H9 (cell line): ENCODE measurements around the gene PPP3CA. TPM values are rescaled to one million over a fixed set of nuclear protein-coding genes. Genes with fewer than 3 reads are reported as not detected.

Experiments
- DNase-seq: peaks from one replicate; pipeline ENCODE4 v3.0.0-alpha.2; 2017
- H2AFZ ChIP-seq: one replicate; pipeline ENCODE4 v1.6.1; 2013; ENCODE audit warnings: mild to moderate bottlenecking, low read length, control low read depth, moderate library complexity
- H2AK5ac ChIP-seq: 2 replicates; pipeline ENCODE4 v1.6.1; 2013; ENCODE audit warnings: low read length, control low read depth, mixed read lengths; ENCODE audit not compliant: insufficient read length
- H2BK120ac ChIP-seq: one replicate; pipeline ENCODE4 v1.6.1; 2013; ENCODE audit warnings: low read depth, mild to moderate bottlenecking, low read length, control low read depth, inconsistent platforms; ENCODE audit not compliant: poor library complexity, severe bottlenecking
- H2BK12ac ChIP-seq: 2 replicates; pipeline ENCODE4 v1.6.1; 2013; ENCODE audit warnings: low read length, control low read depth, mixed read lengths, low read depth; ENCODE audit not compliant: insufficient read length
- H2BK15ac ChIP-seq: 2 replicates; pipeline ENCODE4 v1.6.1; 2013; ENCODE audit warnings: low read depth, low read length, control low read depth
- H2BK20ac ChIP-seq: one replicate; pipeline ENCODE4 v1.6.1; 2013; ENCODE audit warnings: low read depth, mild to moderate bottlenecking, low read length, control low read depth, inconsistent platforms; ENCODE audit not compliant: poor library complexity, severe bottlenecking
- H2BK5ac ChIP-seq: 2 replicates; pipeline ENCODE4 v1.6.1; 2013; ENCODE audit warnings: low read length, control low read depth, mixed read lengths; ENCODE audit not compliant: insufficient read length
- H3K14ac ChIP-seq: 2 replicates; pipeline ENCODE4 v1.6.1; 2013; ENCODE audit warnings: low read length, control low read depth; ENCODE audit not compliant: insufficient read depth
- H3K18ac ChIP-seq: 2 replicates; pipeline ENCODE4 v1.6.1; 2013; ENCODE audit warnings: low read depth, mild to moderate bottlenecking, mixed read lengths, low read length, control low read depth; ENCODE audit not compliant: insufficient read length
- H3K23ac ChIP-seq: 2 replicates; pipeline ENCODE4 v1.6.1; 2013; ENCODE audit warnings: low read length, control low read depth, mixed read lengths, low read depth; ENCODE audit not compliant: insufficient read length
- H3K23me2 ChIP-seq: 2 replicates; pipeline ENCODE4 v1.6.1; 2013; ENCODE audit warnings: low read depth, mild to moderate bottlenecking, mixed read lengths, low read length, control low read depth; ENCODE audit not compliant: insufficient read length, poor library complexity, severe bottlenecking
- H3K27ac ChIP-seq: 2 replicates; pipeline ENCODE4 v1.5.1; 2013; ENCODE audit warnings: low read length, control low read depth, mixed read lengths, low read depth; ENCODE audit not compliant: insufficient read length
- H3K27me3 ChIP-seq: 2 replicates; pipeline ENCODE4 v1.6.1; 2013; ENCODE audit warnings: low read length, control low read depth, inconsistent platforms; ENCODE audit not compliant: insufficient read depth
- H3K4ac ChIP-seq: 2 replicates; pipeline ENCODE4 v1.6.1; 2013; ENCODE audit warnings: low read depth, mild to moderate bottlenecking, control low read depth, inconsistent platforms, low read length, moderate library complexity
- H3K4me1 ChIP-seq: 2 replicates; pipeline ENCODE4 v1.6.1; 2013; ENCODE audit warnings: low read length, control low read depth, inconsistent platforms; ENCODE audit not compliant: insufficient read depth
- H3K4me2 ChIP-seq: 2 replicates; pipeline ENCODE4 v1.6.1; 2013; ENCODE audit warnings: low read length, control low read depth, mixed read lengths; ENCODE audit not compliant: insufficient read length, insufficient read depth
- H3K56ac ChIP-seq: 2 replicates; pipeline ENCODE4 v1.6.1; 2013; ENCODE audit warnings: low read depth, mild to moderate bottlenecking, mixed read lengths, low read length, control low read depth; ENCODE audit not compliant: insufficient read length
- H3K79me1 ChIP-seq: 2 replicates; pipeline ENCODE4 v1.6.1; 2013; ENCODE audit warnings: low read depth, mild to moderate bottlenecking, moderate library complexity, low read length, control low read depth, inconsistent platforms; ENCODE audit not compliant: insufficient read depth, poor library complexity, severe bottlenecking
- H3K79me2 ChIP-seq: 2 replicates; pipeline ENCODE4 v1.6.1; 2013; ENCODE audit warnings: low read length, control low read depth, inconsistent platforms; ENCODE audit not compliant: insufficient read depth
- H3K9ac ChIP-seq: 2 replicates; pipeline ENCODE4 v1.6.1; 2013; ENCODE audit warnings: low read length, control low read depth, mixed read lengths; ENCODE audit not compliant: insufficient read length; ENCODE audit errors: extremely low read depth
- H3K9me3 ChIP-seq: one replicate; pipeline ENCODE4 v1.6.1; 2013; ENCODE audit warnings: low read depth, low read length, inconsistent platforms; ENCODE audit not compliant: control insufficient read depth
- H3T11ph ChIP-seq: one replicate; pipeline ENCODE4 v1.6.1; 2013; ENCODE audit warnings: mild to moderate bottlenecking, low read length, control low read depth, inconsistent platforms
- H4K20me1 ChIP-seq: one replicate; pipeline ENCODE4 v1.6.1; 2013; ENCODE audit not compliant: control insufficient read depth, insufficient read length, insufficient read depth
- H4K5ac ChIP-seq: 2 replicates; pipeline ENCODE4 v1.6.1; 2013; ENCODE audit warnings: low read depth, mild to moderate bottlenecking, mixed read lengths, low read length, control low read depth; ENCODE audit not compliant: insufficient read length
- H4K8ac ChIP-seq: replicated peaks from 2 replicates; pipeline ENCODE4 v1.6.1; 2013; ENCODE audit warnings: low read length, control low read depth, mixed read lengths, low read depth; ENCODE audit not compliant: insufficient read length
- H4K91ac ChIP-seq: 2 replicates; pipeline ENCODE4 v1.6.1; 2013; ENCODE audit warnings: low read depth, mild to moderate bottlenecking, moderate library complexity, mixed read lengths, low read length, control low read depth; ENCODE audit not compliant: insufficient read length
- H3K27ac Mint-ChIP-seq, 3 experiments: 2 replicates in 2 of 3; 3 replicates in 1 of 3; pipeline ENCODE4 v1.8.0; 2020 to 2021; ENCODE audit warnings: mixed read lengths in 3 of 3, mild to moderate bottlenecking in 1 of 3, moderate library complexity in 1 of 3
- H3K27me3 Mint-ChIP-seq: 2 replicates; pipeline ENCODE4 v1.8.0; 2021; ENCODE audit warnings: low read depth, mild to moderate bottlenecking, moderate library complexity, mixed read lengths
- H3K36me3 Mint-ChIP-seq, 3 experiments: 2 replicates in 2 of 3; 3 replicates in 1 of 3; pipeline ENCODE4 v1.8.0; 2020 to 2021; ENCODE audit warnings: low read depth in 3 of 3, mixed read lengths in 3 of 3; ENCODE audit not compliant: insufficient read depth in 1 of 3
- H3K4me1 Mint-ChIP-seq, 2 experiments: 2 replicates each; pipeline ENCODE4 v1.8.0; 2020; ENCODE audit warnings: mixed read lengths in 2 of 2
- H3K4me3 Mint-ChIP-seq, 2 experiments: 2 replicates in 1 of 2; 3 replicates in 1 of 2; pipeline ENCODE4 v1.8.0; 2020 to 2021; ENCODE audit warnings: mild to moderate bottlenecking in 2 of 2, mixed read lengths in 2 of 2, moderate library complexity in 1 of 2
- H3K9me3 Mint-ChIP-seq, 2 experiments: 2 replicates in 1 of 2; 3 replicates in 1 of 2; pipeline ENCODE4 v1.8.0; 2020; ENCODE audit warnings: mild to moderate bottlenecking in 2 of 2, mixed read lengths in 2 of 2, moderate library complexity in 1 of 2
- WGBS: extraction: QIAGEN DNeasy Blood & Tissue Kit; methylation state at CpG from one replicate; pipeline ENCODE4 v1.1.7; 2013; ENCODE audit warnings: missing lambda C conversion rate, low lambda C conversion rate, mixed read lengths; ENCODE audit not compliant: insufficient read length; ENCODE audit errors: extremely low coverage; 5-methylcytosine and 5-hydroxymethylcytosine counted together
- total RNA-seq: library from RNA; stranded (reverse); gene quantifications from 2 replicates; pipeline ENCODE4 v1.2.1, GENCODE V29; 2021
- TF ChIP-seq, protein P1 (sequence below): fragments of 200-600 bp; sonication (generic); conservative IDR thresholded peaks from 3 replicates; pipeline ENCODE4 v1.8.0; 2021; ENCODE audit warnings: antibody characterized with exemption, mild to moderate bottlenecking

The PPP3CA gene
- total RNA-seq, 1 experiment from 2014 or later: 16.8 TPM

GRCh38 chr4:101280866-101281600 lies 66.3 kb downstream of the PPP3CA start:
- Histone ChIP-seq H3K79me1 (no peaks in the 10 kb centered on the region), H2BK120ac (no peak overlapping the region), H3K4me1 (peaks cover 15% of the 10 kb centered on the region), H3K56ac (no peak overlapping the region), H3K9me3 (no peaks in the 10 kb centered on the region), H3K4me2 (no peak overlapping the region), H2AK5ac (no peak overlapping the region), H3K18ac (no peak overlapping the region), H2BK5ac (no peak overlapping the region), H3K4ac (no peak overlapping the region), H2BK15ac (no peak overlapping the region), H3K9ac (no peak overlapping the region), H4K5ac (no peak overlapping the region), H3K14ac (no peak overlapping the region), H3K27ac (no peak overlapping the region), H4K8ac (no peak overlapping the region), H4K91ac (no peak overlapping the region), H3K23ac (no peak overlapping the region), H3K79me2 (peaks cover 6% of the 10 kb centered on the region; the same call in 1 of the 2 replicates), H3T11ph (no peak overlapping the region), H2BK20ac (no peak overlapping the region), H3K27me3 (no peaks in the 10 kb centered on the region), H4K20me1 (no peaks in the 10 kb centered on the region), H2BK12ac (no peak overlapping the region), H2AFZ (no peak overlapping the region), H3K23me2 (no peaks in the 10 kb centered on the region)
- no CpG with 5 or more reads among the region's 3 CpGs for WGBS
- Mint-ChIP-seq H3K4me3 (peak overlapping the region in 1 of 2 experiments; percentile 60; a peak in 3 of 5 replicates), H3K36me3 (no peaks in the 10 kb centered on the region; a peak in 1 of 7 replicates), H3K4me1 (peaks cover 44 to 66% of the 10 kb centered on the region in 2 experiments), H3K27me3 (no peaks in the 10 kb centered on the region), H3K9me3 (no peaks in the 10 kb centered on the region), H3K27ac (peak overlapping the region in 2 of 3 experiments; percentile 13 to 78; a peak in 4 of 7 replicates)
- TF ChIP-seq, protein P1, sequence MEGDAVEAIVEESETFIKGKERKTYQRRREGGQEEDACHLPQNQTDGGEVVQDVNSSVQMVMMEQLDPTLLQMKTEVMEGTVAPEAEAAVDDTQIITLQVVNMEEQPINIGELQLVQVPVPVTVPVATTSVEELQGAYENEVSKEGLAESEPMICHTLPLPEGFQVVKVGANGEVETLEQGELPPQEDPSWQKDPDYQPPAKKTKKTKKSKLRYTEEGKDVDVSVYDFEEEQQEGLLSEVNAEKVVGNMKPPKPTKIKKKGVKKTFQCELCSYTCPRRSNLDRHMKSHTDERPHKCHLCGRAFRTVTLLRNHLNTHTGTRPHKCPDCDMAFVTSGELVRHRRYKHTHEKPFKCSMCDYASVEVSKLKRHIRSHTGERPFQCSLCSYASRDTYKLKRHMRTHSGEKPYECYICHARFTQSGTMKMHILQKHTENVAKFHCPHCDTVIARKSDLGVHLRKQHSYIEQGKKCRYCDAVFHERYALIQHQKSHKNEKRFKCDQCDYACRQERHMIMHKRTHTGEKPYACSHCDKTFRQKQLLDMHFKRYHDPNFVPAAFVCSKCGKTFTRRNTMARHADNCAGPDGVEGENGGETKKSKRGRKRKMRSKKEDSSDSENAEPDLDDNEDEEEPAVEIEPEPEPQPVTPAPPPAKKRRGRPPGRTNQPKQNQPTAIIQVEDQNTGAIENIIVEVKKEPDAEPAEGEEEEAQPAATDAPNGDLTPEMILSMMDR: no peak
- no peak for DNase-seq
